HG03354 (cell line): ENCODE results near the gene OGDH.
A peak's percentile ranks its signal among the peaks of the same experiment; 100 is the strongest.

Experiments used
- ATAC-seq: cut with Tn5 transposase; IDR thresholded peaks from one replicate; pipeline ENCODE4 v1.9.1; 2021; ENCODE audit warnings: mild to moderate bottlenecking; ENCODE audit not compliant: unreplicated experiment, poor library complexity, severe bottlenecking

Gene OGDH

DNA sequence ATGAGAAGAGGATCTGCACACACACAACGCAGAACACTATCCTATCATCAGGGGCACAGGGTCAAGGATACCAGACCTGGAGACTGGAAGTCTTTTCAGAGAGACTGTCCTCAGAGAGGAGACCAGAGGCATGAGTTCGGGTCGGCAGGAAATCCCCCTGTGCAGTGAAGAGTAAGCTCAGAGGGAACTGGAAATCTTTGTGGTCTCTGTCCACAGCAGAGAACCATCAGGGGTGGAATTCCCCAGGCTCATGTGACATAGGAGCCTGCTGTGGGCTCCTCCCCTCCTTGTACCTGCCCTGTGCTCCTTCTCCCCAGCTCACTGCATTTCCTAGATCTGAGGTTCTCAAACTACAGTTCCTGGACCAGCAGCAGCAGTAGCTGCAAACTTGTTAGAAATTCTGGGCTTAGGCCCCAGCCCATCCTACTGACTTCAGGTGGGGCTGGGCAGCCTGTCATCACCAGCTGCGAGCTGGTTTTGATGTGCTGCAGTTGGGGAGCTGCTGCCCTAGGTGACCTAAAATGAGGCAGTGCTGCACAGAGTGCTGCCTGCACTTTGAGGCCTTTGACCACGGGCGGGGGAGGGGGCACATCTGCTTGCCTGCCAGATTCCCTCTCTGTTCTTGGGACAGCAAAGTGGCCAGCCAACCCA, 144.6 kb downstream of the OGDH start:
- peak; percentile 55 for ATAC-seq

DNA sequence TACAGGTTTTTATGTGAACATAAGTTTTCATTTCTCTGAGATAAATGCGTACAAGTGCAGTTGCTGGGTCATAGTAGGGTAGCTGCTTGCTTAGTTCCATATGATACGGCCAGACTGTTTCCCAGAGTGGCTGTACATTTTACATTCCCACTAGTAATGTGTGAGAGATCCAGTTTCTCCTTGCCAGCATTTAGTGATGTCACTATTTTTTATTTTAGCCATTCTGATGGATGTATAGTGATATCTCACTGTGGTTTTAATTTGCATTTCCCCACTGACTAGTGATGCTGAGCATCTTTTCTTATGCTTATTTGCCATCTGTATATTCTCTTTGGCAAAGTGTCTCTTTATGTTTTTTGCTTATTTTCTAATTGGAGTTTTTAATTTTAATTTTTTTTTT, 146.4 kb downstream of the OGDH start:
- no peak for ATAC-seq

DNA sequence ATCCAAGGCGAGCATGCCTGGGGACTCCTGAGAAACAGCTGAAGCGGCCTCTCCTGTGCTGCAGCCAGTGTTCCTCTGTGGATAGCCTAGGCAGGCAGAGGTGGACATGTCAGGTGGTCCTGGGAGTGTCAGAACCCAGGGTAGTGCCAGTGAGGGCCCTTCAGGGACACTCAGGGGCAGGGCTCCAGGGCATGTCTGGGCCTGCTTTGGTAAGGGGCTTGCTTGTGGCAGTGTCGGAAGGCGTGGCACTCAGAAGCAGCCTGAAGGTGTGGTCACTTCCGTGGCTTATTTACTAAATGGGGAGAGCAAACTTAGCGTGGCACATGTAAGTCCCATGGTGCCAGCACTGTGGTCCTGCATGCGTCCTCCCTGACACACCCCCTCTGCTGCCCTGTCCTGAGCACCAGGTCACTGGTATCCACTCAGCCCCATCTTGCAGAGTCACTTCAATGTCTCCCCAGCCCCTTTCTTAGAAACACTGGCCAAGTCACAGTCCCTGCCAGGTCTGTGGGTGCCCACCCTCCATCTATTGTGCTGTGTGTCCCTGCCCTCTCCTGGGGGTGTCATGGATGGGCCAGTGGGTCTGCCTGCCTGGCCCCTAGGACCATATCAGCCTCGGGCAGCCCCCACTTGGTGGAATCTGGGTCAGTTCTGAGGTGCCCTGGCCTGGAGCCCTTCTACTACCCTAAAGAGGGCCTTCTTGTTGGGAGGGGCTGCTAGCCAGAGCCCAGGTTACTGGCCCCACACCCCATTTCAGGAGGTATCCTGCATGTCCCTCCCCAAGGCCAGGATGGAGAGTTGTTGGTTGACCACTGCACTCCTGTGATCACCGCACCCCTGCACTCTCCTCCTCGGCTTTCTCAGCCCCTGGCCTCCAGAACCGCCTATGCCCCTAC, 148.6 kb downstream of the OGDH start:
- ATAC-seq, result no peak

DNA sequence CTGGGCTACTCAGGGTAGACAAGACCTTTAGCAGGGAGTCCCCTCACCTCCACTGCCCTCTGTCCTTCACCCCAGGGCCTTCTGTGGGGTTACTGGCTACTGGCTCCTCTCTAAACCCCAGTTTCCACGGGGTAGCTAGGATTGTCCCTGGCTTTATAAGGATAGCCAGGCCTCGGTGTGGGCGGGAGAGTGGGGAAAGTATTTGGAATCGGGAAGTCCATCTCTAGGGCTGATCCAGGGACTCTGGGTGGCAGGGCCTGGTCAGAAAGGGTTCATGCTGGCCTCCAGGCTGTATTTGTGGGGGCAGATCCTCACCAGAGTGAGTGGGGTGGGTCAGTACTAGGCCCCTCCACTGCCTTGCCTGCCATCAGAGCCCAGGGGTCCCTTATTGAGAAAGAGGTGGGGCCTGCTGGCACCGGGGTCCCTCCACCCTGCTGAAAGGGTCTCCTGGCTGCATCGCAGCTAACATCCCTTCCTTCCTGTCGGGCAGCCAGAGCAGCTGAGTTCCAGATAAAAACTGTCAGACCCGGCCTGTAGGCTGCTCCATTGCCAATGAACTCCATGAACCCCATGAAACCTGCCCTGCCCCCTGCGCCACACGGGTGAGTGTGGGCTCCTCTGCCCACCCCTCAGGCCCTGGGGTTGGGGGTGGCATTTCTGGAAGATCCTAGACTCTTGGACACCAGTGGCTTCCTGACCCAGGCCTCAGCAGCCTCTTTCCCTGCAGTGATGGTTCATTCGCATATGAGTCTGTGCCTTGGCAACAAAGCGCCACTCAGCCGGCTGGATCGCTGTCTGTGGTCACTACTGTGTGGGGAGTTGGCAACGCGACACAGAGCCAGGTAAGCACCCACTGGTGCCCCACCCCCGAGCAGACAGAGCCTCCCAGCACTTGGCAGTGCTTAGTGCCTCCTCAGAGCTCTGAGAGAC, 149.5 kb downstream of the OGDH start:
- ATAC-seq, result no peak

DNA sequence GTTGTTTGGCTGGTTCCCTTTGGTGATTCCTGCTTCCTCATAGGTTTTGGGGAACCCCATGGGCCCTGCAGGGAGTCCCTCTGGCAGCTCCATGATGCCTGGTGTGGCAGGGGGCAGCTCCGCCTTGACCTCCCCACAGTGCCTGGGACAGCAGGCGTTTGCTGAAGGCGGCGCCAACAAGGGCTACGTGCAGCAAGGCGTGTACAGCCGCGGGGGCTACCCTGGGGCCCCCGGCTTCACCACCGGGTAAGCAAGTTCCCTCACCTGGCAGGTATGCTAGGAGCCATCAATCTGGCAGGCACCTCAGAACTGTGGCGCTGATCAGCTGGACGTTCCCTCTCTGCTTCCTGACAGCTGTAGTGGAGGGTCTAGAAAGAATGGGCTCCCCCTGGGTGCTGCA, 150.5 kb downstream of the OGDH start:
- ATAC-seq, result no peak

DNA sequence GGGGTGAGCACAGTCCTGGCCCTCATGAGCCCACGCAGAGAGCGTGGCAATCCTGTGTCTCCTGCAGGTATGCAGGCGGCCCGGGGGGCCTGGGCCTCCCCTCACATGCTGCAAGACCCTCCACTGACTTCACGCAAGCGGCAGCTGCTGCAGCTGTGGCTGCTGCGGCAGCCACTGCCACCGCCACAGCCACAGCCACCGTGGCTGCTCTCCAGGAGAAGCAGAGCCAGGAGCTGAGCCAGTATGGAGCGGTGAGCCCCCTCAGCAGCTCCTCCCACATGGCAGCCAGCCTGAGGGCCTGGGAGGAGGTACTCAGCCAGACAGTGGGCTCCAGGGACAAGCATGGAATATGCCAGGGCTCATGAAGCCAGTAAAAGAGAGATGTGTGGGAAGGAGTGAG, 150.9 kb downstream of the OGDH start:
- ATAC-seq, result no peak

DNA sequence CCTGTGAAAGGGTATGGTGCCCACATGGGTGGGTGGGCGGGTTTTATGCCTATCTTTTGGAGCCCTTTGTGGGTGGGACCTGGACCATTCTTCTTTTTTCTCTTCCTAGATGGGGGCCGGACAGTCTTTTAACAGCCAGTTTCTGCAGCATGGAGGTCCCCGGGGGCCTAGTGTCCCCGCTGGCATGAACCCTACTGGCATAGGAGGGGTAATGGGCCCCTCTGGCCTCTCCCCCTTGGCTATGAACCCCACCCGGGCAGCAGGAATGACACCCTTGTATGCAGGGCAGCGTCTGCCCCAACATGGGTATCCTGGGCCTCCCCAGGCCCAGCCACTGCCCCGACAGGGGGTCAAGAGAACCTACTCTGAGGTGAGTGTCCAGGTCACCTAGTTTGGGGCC, 151.3 kb downstream of the OGDH start:
- no peak for ATAC-seq
